Measurements from ENCODE around the gene GJD3.

- TF ChIP-seq POLR2A (IDR thresholded peaks at IDR 0.05; ENCODE audit: low read length) (no peak), GATA1 (IDR thresholded peaks at IDR 0.05; ENCODE audit: low read depth, low read length) (no peak)
Measured at GRCh38 chr17:40326014-40326831, 38.3 kb downstream of the GJD3 start.

Data from erythroblast (primary cell).